Loucy (cell line): ENCODE data around the gene OR4A15.

Experiments used
- H2AFZ ChIP-seq: fragments of 200-600 bp; sonication (generic); 2 replicates; pipeline ENCODE4 v1.6.0; 2016; ENCODE audit warnings: antibody characterized with exemption, mild to moderate bottlenecking, low read length, moderate library complexity
- H3F3A ChIP-seq: fragments of 200-600 bp; 2 replicates; pipeline ENCODE4 v1.6.0; 2016; ENCODE audit warnings: antibody characterized with exemption, low read depth, mild to moderate bottlenecking
- H3K27me3 ChIP-seq: fragments of 200-600 bp; sonication (generic); 2 replicates; pipeline ENCODE4 v1.6.1; 2014; ENCODE audit warnings: low read length, mild to moderate bottlenecking; ENCODE audit not compliant: insufficient read depth, poor library complexity, severe bottlenecking
- H3K36me3 ChIP-seq: fragments of 200-600 bp; sonication (generic); 2 replicates; pipeline ENCODE4 v1.6.1; 2016; ENCODE audit warnings: low read length; ENCODE audit not compliant: insufficient read depth
- H3K4me1 ChIP-seq: fragments of 200-600 bp; sonication (generic); 2 replicates; pipeline ENCODE4 v1.5.1; 2014; ENCODE audit warnings: low read length, mild to moderate bottlenecking; ENCODE audit not compliant: insufficient read depth, poor library complexity, severe bottlenecking
- H3K4me2 ChIP-seq: fragments of 200-600 bp; sonication (generic); 2 replicates; pipeline ENCODE4 v1.6.0; 2014; ENCODE audit warnings: antibody characterized with exemption, low read length, low read depth, mild to moderate bottlenecking; ENCODE audit not compliant: poor library complexity, severe bottlenecking
- H3K4me3 ChIP-seq: fragments of 200-600 bp; sonication (generic); 2 replicates; pipeline ENCODE4 v1.5.1; 2014; ENCODE audit warnings: low read length, mild to moderate bottlenecking, mixed read lengths; ENCODE audit not compliant: poor library complexity, severe bottlenecking
- H3K79me2 ChIP-seq: fragments of 200-600 bp; sonication (generic); 2 replicates; pipeline ENCODE4 v1.6.1; 2014; ENCODE audit warnings: low read length; ENCODE audit not compliant: insufficient read depth
- H3K9ac ChIP-seq: fragments of 200-600 bp; sonication (generic); 2 replicates; pipeline ENCODE4 v1.6.0; 2014; ENCODE audit warnings: mild to moderate bottlenecking, low read depth, low read length, moderate library complexity; ENCODE audit not compliant: poor library complexity, severe bottlenecking
- H3K9me2 ChIP-seq: fragments of 200-600 bp; sonication (generic); replicated peaks from 2 replicates; pipeline ENCODE4 v1.6.1; 2016; ENCODE audit warnings: low read depth, low read length, mixed read lengths
- H3K9me3 ChIP-seq: fragments of 200-600 bp; sonication (generic); 2 replicates; pipeline ENCODE4 v1.6.1; 2014; ENCODE audit warnings: mild to moderate bottlenecking, antibody characterized with exemption, low read length, low read depth; ENCODE audit not compliant: insufficient read depth
- H4K20me1 ChIP-seq: fragments of 200-600 bp; sonication (generic); 2 replicates; pipeline ENCODE4 v1.6.0; 2014; ENCODE audit warnings: antibody characterized with exemption, low read length, mild to moderate bottlenecking; ENCODE audit not compliant: insufficient read depth, poor library complexity, severe bottlenecking
- CTCF ChIP-seq: fragments of 200-600 bp; sonication (generic); conservative IDR thresholded peaks from 2 replicates; pipeline ENCODE4 v1.5.1; 2014; ENCODE audit warnings: mild to moderate bottlenecking, antibody characterized with exemption, low read length
- EZH2phosphoT487 ChIP-seq: fragments of 200-600 bp; IDR thresholded peaks from 2 replicates; pipeline ENCODE4 v1.6.1; 2018; ENCODE audit warnings: antibody characterized with exemption, mild to moderate bottlenecking, moderate library complexity, borderline replicate concordance

Gene OR4A15

GRCh38 chr11:55401011-55401410 lies 33.2 kb downstream of the OR4A15 start:
- no peaks in the 10 kb centered on the region for H3K9me3 ChIP-seq

More at GRCh38 chr11:55401011-55401410, 33.2 kb downstream of the OR4A15 start:
- Histone ChIP-seq H3F3A (no peaks in the 10 kb centered on the region), H4K20me1 (no peaks in the 10 kb centered on the region), H3K4me3 (no peak overlapping the region), H3K4me1 (no peaks in the 10 kb centered on the region), H3K27me3 (no peaks in the 10 kb centered on the region), H3K36me3 (no peaks in the 10 kb centered on the region), H3K4me2 (no peak overlapping the region), H2AFZ (no peak overlapping the region), H3K79me2 (no peaks in the 10 kb centered on the region), H3K9me2 (no peaks in the 10 kb centered on the region), H3K9ac (no peak overlapping the region)
- TF ChIP-seq CTCF (no peak), EZH2phosphoT487 (no peak)
